ENCODE data around the gene PDYN.

- TF ChIP-seq, protein P1, sequence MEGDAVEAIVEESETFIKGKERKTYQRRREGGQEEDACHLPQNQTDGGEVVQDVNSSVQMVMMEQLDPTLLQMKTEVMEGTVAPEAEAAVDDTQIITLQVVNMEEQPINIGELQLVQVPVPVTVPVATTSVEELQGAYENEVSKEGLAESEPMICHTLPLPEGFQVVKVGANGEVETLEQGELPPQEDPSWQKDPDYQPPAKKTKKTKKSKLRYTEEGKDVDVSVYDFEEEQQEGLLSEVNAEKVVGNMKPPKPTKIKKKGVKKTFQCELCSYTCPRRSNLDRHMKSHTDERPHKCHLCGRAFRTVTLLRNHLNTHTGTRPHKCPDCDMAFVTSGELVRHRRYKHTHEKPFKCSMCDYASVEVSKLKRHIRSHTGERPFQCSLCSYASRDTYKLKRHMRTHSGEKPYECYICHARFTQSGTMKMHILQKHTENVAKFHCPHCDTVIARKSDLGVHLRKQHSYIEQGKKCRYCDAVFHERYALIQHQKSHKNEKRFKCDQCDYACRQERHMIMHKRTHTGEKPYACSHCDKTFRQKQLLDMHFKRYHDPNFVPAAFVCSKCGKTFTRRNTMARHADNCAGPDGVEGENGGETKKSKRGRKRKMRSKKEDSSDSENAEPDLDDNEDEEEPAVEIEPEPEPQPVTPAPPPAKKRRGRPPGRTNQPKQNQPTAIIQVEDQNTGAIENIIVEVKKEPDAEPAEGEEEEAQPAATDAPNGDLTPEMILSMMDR (IDR thresholded peaks at IDR 0.05; ENCODE audit: insufficient read depth, low read length, poor library complexity, severe bottlenecking): no peak
- no peak for TF ChIP-seq EZH2phosphoT487 (conservative IDR thresholded peaks at IDR 0.05; ENCODE audit: low read length)
Observed at GRCh38 chr20:1929460-1929859, 64.4 kb downstream of the PDYN start.

Measured in SU-DHL-6 (cell line).